ENCODE data around the gene PATE3.

DNA sequence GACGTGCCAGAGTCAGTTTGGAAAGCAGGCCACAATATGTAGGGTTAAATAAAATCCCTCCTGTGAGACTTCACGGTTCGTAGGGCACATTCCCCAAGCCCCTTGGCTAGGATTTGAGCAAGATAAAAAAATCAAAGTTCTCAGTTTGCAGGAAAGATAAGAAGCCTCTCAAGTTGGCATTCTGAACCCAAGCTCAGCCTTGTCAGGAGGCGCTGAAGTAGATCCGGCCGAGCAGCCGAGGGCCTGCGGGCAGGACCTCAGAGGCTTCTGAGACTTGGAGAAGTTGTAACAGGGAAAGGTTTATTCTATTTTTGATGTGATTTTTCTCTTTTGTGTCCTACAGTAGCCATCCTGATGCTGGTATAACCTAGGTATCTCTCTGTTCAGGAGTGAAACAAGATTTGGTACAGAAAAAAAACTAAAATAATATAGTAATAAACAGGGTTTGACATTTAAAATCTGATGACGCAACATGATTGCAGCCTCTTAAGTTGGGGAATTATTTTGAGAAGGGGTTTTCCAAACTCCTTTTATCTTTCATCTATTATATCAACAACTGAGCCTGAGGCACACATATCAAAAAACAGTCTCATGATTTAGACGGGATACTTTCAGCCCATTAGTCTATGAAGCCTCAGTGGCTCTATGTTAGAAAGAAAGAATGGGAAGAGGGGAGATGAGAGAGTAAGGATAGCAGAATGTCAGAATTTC is 19.4 kb upstream of the PATE3 start:
- TF ChIP-seq, protein P1, sequence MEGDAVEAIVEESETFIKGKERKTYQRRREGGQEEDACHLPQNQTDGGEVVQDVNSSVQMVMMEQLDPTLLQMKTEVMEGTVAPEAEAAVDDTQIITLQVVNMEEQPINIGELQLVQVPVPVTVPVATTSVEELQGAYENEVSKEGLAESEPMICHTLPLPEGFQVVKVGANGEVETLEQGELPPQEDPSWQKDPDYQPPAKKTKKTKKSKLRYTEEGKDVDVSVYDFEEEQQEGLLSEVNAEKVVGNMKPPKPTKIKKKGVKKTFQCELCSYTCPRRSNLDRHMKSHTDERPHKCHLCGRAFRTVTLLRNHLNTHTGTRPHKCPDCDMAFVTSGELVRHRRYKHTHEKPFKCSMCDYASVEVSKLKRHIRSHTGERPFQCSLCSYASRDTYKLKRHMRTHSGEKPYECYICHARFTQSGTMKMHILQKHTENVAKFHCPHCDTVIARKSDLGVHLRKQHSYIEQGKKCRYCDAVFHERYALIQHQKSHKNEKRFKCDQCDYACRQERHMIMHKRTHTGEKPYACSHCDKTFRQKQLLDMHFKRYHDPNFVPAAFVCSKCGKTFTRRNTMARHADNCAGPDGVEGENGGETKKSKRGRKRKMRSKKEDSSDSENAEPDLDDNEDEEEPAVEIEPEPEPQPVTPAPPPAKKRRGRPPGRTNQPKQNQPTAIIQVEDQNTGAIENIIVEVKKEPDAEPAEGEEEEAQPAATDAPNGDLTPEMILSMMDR (IDR thresholded peaks at IDR 0.05) = no peak
- TF ChIP-seq POLR2A (IDR thresholded peaks at IDR 0.05) = no peak

All from esophagus squamous epithelium (tissue), 4 donors.